Stimulated activated CD4-positive, alpha-beta T cell treated with anti-CD3 and anti-CD28 coated beads, TNF-alpha, amount 100 ng/mL, for 1 hour (primary cell): ENCODE data around the gene MTG1.
"Not testable (repeated sequence)": the region's sequence is repeated elsewhere in the genome, so short reads cannot be mapped to it uniquely, and the experiment has no call there.

Experiments used
- DNase-seq, 3 donors: peaks; one replicate each; pipeline ENCODE4 v3.0.0-alpha.2; 2020; ENCODE audit warnings: low read depth in 3 of 3, low spot score in 1 of 3

MTG1 gene

DNA sequence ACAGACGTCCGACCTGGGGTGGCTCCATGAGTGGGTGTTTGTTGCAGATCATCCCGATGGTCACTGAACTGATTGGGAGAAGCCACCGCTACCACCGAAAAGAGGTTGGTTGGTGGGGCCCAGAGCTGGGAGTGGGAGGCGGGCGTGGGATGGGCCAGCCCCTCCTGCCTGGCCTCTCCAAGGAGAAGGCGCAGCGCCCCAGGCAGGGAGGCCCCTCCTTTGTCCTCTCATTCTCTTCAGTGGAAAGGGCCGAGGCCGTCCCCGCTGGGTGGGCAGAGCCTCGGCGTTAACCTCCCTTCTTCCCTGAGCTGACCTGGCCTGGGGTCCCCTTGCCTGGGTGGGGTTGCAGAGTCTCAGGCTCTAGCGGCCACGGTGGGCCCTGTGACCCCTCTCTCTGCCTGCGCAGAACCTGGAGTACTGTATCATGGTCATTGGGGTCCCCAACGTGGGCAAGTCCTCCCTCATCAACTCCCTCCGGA, 5.2 kb downstream of the MTG1 start:
- no peak for DNase-seq

DNA sequence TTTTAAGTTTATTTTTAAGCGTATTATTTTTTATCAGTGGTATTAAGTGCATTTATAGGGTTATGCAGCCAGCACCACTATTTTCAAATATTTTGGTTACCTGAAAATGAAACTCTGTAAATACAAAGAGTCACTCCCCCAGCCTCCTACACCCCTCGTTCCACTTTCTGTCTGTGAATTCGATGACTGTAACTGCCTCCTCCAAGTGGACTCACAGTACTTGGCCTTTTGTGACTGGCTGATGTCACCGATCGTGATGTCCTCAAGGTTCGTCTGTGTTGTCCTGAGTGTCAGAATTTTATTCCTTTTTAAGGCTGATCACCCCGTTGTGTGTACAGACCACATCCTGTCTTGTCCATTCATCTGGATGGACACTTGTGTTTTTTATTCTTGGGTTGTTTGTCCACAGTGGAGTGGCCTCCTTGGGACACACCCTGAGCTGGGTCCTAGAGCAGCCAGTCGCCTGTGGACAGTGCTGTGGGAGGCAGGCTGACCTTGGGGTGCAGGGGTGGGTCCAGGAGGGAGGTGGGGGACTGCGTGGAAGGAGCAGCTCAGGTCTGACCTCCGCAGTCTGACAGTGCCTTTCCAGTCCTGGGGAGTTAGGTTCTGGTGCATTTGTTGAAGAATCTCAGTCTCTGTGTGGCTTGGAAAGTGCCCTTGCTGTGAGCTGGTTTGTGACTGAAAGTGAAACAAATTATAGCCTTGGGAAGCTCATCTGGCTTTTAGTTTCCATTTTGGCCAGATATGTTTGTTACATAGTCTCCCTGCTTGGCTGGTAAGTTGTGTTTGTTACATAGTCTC, 6.9 kb downstream of the MTG1 start:
- DNase-seq: no peak

DNA sequence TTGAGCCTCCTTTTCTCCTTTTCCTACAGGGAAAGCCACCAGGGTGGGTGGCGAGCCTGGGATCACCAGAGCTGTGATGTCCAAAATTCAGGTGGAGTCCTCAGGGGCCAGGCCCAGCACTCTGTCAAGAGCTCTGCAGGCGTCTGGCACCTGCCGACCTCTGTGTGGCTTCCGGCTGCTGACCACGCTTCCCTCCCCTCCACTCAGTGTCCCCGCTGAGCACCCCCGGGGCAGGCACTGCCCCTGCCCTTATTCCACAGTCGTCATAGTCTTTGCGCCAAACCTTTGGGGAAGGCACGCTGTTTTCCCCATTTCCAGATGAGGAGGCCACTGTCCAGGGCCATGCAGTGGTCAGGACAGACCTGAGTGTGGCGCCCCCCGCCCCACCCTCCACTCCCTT, 7.5 kb downstream of the MTG1 start:
- no peak for DNase-seq

DNA sequence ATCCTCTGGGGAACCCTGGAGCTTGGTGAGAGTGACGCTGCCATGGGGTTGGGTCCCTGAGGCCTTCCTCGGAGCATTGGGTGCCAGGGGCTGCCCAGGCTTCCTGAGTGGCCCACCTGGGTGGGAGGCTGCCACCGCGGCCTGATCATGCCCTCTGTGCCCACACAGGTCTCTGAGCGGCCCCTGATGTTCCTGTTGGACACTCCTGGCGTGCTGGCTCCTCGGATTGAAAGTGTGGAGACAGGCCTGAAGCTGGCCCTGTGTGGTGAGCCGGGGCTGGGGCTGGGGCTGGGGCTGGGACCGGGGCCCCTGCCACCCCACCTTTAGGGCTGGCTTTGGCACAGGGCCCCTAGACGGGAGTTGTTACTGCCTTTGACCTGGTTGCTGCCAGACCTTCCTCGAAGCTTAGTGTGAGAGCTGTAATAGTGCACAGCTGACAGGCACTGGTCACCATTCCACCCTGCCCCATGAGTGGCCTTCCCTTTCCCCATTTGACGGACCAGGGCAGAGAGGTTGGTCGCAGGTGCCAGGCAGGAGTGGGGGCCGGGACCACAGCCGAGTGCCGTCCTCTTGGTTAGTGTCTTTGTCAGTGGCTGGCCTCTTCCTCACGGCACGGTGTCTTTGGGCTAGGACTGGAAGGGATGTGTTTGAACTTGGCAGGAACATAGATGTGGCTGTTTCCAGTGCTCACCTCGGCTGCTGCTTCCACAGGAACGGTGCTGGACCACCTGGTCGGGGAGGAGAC, 8.2 kb downstream of the MTG1 start:
- no peak for DNase-seq

DNA sequence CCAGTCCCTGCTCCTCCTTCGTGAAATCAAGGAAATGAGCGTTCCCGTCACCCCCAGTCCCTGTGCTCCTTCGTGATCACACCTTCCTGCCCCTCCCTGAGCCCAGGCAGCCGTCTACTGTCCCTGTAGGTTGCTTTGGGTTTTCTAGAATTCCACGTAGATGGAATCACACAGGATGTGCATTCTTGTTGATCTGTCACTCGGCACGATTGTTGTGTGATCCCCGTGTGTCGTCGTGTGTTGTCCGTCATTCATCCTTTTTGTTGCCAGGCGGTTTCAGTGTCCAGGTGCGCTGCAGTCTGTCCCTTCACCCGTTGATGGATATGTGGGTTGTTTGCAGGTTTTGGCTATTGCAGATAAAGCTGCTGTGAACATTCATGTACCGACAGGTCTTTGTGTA, 9.4 kb downstream of the MTG1 start:
- no peak for DNase-seq

DNA sequence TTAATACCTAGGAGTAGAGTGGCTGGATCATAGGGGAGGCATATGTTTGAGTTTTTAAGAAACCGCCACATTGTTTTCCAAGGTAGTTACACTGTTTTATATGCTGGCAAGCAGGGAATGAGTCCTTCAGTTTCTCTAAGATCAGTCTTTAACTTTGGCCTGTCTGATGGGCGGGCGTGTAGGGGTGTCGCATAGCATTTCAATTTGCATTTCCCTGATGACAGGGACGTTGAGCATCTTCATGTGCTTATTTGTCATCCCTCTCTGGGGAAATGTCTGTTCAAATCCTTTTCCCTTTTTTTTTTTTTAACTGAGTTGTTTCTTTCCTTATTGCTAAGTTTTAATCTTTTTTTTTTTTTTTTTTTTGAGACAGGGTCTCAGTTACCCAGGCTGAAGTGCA, 9.8 kb downstream of the MTG1 start:
- no peak for DNase-seq

DNA sequence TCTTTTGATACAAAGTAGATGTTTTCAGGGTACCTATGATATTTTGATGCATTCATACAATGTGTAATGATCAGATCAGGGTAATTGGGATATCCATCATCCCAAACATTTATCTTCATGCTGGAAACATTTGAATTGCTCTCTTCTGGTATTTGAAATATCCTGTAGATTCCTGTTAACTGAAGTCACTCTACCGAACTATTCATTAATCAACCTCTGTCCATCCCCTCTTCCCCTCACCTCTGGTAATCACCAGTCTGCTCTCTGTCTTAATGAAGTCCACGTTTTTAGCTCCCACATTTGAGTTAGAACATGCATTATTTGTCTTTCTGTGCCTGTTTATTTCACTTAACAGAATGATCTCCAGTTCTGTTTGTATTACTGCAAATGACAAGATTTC, 11.3 kb downstream of the MTG1 start:
- no peak for DNase-seq

DNA sequence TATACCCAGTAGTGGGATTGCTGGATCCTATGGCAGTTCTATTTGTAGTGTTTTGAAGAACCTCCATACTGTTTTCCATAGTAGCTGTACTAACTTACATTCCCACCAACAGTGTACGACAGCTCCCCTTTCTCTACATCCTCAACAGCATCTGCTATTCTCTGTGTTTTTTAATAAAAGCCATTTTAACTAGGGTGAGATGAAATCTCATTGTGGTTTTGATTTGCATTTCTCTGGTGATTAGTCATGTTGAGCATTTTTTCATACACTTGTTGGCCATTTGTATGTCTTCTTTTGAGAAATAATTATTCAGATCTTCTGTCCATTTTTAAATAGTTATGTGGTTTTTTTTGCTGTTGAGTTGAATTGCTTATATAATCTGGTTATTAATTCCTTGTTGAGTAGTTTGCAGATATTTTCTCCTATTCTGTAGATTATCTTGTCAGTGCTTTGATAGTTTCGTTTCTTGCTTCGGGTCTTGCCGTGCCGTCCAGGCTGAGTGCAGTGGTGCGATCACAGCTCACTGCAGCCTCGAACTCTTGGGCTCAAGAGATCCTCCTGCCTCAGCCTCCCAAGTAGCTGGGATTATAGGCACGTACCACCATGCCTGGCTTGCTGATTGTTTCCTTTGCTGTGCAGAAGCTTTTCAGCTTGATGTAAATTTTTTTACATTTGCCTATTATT, 12.0 kb downstream of the MTG1 start:
- DNase-seq: no peak

DNA sequence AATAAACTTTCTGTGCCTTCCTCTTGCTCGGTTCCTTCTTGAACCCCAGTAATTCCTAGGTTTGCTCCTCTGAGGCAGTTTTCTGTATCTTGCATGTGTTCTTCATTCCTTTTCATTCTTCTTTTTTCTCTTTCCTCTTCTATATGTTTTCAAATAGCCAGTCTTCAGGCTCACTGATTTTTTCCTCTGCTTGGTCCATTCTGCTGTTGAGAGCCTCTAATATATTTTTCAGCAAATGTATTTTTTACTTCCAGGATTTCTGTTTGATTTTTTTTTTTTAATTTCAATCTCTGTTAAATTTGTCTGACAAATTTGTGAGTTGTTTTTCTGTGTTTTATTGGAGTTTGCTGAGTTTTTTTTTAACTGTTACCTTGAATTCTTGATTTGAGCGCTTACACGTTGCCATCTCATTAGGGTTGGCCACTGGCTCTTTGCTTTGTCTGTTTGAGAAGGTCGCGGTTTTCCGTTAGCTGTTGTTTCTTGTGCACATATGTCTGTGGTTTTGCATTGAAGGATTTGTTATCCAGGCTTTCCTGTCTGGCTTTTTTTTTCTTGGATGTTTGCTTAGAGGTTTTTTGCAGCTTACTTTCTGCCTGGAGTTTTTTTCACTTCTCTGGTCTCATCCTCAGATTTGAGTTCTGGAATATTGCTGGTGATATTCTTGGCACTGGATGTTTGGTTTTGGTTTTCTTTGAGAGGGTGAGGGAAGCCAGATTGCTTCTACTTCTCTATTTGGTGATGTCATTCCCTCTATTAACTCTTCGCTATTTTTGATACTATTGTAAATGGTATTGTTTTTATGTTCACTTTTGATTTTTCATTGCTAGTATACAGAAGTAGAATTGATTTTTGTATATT, 17.8 kb downstream of the MTG1 start:
- no peak for DNase-seq

DNA sequence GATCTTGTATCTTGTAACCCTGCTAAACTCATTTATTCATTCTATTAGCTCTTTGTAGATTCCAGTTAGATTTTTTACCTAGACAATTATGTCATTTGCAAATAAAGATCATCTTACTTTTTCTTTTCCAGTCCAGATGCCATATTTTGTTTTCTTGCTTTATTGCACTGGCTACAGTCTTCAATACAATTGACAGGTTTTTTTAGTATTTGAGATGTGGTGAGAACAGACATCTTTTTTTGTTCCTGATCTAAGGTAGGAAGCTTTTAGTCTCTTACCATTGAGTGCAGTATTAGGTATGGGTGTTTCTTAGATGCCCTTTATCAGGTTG, 18.4 kb downstream of the MTG1 start:
- DNase-seq: no peak

DNA sequence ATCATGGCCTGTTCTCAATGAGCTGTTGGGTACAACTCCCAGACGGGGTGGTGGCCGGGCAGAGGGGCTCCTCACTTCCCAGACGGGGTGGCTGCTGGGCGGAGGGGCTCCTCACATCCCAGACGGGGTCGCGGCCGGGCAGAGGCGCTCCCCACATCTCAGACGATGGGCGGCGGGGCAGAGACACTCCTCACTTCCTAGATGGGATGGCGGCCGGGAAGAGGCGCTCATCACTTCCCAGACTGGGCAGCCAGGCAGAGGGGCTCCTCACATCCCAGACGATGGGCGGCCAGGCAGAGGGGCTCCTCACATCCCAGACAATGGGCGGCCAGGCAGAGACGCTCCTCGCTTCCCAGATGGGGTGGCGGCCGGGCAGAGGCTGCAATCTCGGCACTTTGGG, 20.4 kb downstream of the MTG1 start:
- not testable (repeated sequence) for DNase-seq

DNA sequence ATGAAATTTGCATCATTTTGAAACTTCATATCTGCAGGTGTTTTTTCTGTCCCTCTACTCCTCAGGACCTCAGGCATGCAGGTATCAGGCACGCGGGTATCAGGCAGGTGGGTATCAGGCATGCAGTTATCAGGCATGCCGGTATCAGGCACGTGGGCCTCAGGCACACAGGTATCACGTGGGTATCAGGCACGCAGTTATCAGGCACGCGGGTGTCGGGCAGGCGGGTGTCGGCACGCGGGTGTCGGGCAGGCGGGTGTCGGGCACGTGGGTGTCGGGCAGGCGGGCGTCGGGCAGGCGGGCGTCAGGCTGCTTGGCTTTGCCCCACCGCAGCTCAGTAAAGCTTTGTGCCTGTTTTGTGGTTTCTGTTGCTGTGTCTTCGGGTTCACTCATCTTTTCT, 21.8 kb downstream of the MTG1 start:
- no peak for DNase-seq

DNA sequence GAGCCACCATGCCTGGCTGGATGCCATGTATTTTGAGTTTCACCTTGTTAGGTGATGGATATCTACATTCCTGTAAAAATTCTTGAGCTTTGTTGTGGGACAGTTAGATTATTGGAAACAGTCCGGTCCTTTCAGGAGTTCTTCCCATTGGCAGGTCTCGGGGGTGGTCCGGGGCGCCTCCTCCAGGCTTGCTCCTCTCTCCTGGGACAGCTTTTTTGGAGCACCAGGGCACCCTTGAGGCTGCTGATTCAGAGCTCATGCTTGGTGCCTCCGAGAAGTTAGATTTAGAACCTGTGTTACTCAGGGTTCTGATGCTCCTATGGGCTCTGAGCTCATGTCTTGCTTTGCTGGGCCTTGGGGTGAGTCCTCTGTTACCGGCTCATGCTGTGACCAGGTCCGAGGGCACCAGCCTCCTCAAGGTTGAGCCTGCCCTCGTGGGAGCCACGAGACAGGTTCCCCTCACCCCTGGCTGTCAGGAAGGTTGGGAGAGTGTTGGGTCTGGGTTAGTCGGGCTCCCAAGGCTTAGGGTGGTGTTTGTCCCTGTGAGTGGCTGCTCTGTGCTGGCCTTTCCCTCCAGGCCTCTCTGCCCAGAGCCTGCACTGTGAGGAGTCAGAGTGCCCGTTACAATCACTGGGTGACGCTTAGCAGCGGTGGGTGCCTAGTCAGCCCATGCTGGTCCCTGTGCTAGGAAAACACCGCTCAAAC, 24.5 kb downstream of the MTG1 start:
- no peak for DNase-seq

DNA sequence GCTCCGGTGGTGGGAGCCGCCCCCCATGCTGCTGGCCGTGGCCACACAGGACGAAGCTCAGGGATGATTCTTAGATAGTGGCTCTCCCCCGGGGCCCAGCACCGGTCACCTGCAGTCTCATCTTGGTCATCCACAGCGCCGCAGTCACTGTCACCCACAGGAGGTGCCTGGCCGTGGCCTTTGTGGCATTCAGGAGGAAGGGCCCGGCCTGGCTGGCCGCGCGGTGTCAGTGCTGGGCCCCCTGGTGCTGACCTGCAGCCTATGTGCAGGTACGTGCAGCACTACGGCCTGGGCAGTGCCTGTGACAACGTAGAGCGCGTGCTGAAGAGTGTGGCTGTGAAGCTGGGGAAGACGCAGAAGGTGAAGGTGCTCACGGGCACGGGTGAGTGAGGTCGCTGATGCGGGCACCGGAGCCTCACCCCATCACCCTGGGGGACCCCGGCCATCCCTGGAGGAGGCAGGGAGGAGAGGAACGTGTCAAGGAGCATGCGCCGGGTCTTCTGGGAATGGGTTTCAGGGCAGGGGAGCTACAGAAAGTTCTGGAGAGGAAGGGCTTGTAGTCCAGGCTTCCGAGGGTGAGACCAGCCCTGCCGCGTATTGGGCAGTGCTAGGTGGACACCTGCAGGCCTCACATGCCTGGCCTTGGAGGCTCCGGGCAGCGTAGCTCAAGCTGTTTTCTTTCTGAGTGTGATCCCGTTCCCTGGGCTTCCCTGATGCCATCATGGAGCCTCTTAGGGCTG, 25.4 kb downstream of the MTG1 start:
- no peak for DNase-seq

DNA sequence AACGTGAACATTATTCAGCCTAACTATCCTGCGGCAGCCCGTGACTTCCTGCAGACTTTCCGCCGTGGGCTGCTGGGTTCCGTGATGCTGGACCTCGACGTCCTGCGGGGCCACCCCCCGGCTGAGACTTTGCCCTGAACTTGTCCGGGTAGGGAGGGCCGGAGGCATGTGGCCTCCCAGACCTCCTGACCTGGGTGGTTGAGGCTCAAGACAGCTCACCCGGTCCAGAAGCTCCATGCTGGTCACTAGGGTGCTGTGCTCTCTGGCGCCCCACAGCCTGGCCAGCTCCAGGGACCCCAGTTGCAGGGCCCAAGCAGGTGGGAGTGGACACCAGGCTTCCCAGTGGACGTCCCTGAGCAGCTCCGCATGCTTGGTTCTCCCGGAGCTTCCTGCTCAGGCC, 26.1 kb downstream of the MTG1 start:
- DNase-seq: no peak

DNA sequence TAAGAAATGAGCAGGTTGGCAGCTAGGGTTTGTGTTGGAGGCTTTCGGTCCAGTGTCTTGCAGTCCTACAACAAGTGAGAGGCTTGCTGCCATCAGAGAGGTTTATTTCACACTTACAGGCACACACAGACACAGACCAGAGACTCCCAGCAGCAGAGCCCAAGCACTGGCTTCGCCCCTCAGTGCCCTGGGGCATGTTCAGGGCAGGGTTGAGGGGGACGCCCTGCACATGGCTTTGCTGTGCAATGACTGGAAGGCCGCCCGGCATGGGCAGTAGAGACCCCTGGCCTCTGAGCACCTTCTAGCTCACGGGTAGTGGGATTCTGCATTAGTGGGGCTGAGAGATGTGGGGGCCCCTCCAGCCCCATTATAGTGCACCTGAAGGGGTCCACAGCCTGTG, 26.6 kb downstream of the MTG1 start:
- no peak for DNase-seq

DNA sequence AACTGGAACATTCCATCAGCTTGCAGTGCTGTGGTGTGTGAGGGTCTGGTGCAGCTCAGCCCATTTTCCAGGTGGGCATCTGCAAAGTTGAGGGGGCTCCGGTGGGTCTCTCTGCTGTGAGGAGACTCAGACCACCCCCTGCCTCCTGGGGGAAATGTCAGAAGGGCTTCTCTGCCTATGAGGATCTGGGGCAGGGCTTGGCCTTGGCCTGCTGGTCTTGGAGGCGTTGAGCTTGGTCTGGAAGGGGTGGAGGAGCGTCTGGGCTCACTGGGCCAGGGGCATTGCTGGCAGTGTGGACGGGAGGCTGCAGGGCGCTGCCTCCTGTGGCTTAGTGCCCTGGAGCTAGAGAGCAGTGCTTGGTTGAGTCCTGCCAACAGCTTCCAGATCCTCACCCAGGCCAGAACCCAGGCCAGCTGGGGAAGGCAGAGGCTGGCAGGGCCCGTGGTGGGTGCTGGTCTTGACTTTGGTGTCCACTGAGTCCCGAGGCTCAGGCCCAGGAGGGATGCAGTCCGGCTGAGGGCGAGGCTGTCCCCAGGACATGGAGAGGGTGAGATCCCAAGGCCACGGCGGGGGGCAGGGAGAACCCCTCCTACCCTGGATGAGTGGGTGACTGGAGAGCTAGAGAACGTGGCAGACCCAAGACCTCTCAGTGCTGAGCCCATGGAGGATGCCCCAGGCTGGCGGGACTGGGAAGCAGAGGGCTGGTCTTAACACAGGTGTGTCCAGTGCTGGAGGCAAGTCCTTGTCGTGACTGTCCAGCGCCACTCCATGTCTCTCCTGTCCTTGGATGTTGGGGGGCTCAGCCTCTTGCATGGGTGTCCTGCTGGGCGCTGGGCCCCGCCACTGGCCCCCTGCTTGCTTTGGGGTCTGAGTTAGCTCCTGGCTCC, 27.6 kb downstream of the MTG1 start:
- DNase-seq: no peak

DNA sequence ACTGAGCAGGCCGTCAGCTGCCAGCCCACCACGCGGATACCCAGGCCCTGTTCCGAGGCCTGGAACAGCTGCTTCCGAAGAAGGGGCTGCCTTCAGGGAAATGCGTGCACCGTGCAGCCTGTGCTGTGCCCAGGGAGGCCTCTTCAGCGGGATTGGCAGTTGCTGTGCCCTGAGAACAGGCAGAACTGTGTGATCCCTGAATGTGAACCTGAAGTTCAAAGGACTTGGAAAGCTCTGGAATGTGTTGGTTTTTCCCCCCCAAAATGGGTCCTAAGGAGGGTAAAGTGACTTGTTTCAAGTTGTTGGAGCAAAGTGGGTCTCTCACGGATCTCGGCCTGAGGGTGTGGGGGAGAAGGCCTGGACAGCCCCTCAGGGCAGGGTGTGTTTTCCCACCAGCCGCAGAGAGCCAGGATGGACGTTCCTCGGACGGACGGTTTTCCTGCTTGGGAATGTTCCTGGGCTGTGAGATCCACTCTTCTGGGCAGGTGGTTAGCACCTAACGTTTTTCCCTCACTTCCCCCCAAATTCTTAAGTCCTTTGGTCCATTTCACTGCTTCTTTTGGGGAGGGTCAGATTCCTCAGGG, 28.4 kb downstream of the MTG1 start:
- DNase-seq: no peak
